Right atrium auricular region (tissue), 2 donors: ENCODE data around the gene DOCK4. TPM values are rescaled to one million over a fixed set of nuclear protein-coding genes. Genes with fewer than 3 reads are reported as not detected.

Experiments
- DNase-seq: peaks from one replicate; pipeline ENCODE4 v3.0.0-alpha.2; 2019; ENCODE audit warnings: low spot score
- H3K27ac ChIP-seq, 2 donors: fragments of 200-600 bp; sonication (generic); 1 replicate in 1 of 2; 2 replicates in 1 of 2; pipeline ENCODE4 v1.5.1; 2016 to 2019
- H3K27me3 ChIP-seq, 2 donors: fragments of 200-600 bp; sonication (generic); one replicate each; pipeline versions ENCODE4 v1.5.1 to v1.6.0; 2017 to 2019
- H3K36me3 ChIP-seq: fragments of 200-600 bp; sonication (generic); one replicate; pipeline ENCODE4 v1.5.1; 2016
- H3K4me1 ChIP-seq, 2 donors: fragments of 200-600 bp; sonication (generic); one replicate each; pipeline versions ENCODE4 v1.5.1 to v1.6.0; 2017 to 2019
- H3K4me3 ChIP-seq, 2 donors: fragments of 200-600 bp; sonication (generic); 1 replicate in 1 of 2; 2 replicates in 1 of 2; pipeline ENCODE4 v1.5.1; 2017 to 2019; ENCODE audit warnings: mild to moderate bottlenecking in 1 of 2, moderate library complexity in 1 of 2
- H3K9me3 ChIP-seq, 2 donors: fragments of 200-600 bp; sonication (generic); one replicate each; pipeline ENCODE4 v1.5.1; 2019
- CTCF ChIP-seq, 2 donors: fragments of 200-600 bp; sonication (generic); IDR thresholded peaks; one replicate each; pipeline ENCODE4 v1.5.1; 2019; ENCODE audit warnings: antibody characterized with exemption in 2 of 2
- total RNA-seq, 2 donors: library from RNA; depleted of rRNA; stranded (reverse); fragments of >200 nt; gene quantifications; one replicate each; pipeline ENCODE4 v1.1.0, GENCODE V29; 2016

DOCK4 gene
- total RNA-seq, 2 donors from 2014 or later: 12.3 to 17.8 TPM

- H3K4me3 ChIP-seq: no peak overlapping the region
- H3K9me3 ChIP-seq: no peaks in the 10 kb centered on the region
- no peak for DNase-seq
- no peaks in the 10 kb centered on the region for H3K36me3 ChIP-seq
- TF ChIP-seq CTCF (IDR thresholded peaks at IDR 0.05): no peak
- H3K4me1 ChIP-seq: no peaks in the 10 kb centered on the region
- no peak overlapping the region for H3K27ac ChIP-seq
- no peaks in the 10 kb centered on the region for H3K27me3 ChIP-seq
Measured at GRCh38 chr7:112056409-112056808, 149.8 kb downstream of the DOCK4 start.

- H3K27me3 ChIP-seq: no peaks in the 10 kb centered on the region
- no peak overlapping the region for H3K4me3 ChIP-seq
- H3K9me3 ChIP-seq: no peaks in the 10 kb centered on the region
- H3K36me3 ChIP-seq: no peaks in the 10 kb centered on the region
- no peak for TF ChIP-seq CTCF (IDR thresholded peaks at IDR 0.05)
- no peak for DNase-seq
- H3K4me1 ChIP-seq: peaks cover 0 to 12% of the 10 kb centered on the region in 2 donors
- H3K27ac ChIP-seq: no peak overlapping the region
Measured at GRCh38 chr7:112053737-112054069, 152.5 kb downstream of the DOCK4 start.

GRCh38 chr7:112052993-112053736, 153.0 kb downstream of the DOCK4 start:
- Histone ChIP-seq H3K36me3 (no peaks in the 10 kb centered on the region), H3K9me3 (no peaks in the 10 kb centered on the region), H3K27ac (no peak overlapping the region), H3K27me3 (no peaks in the 10 kb centered on the region), H3K4me3 (no peak overlapping the region), H3K4me1 (peaks cover 0 to 12% of the 10 kb centered on the region in 2 donors)
- no peak for TF ChIP-seq CTCF (IDR thresholded peaks at IDR 0.05)
- DNase-seq: no peak

GRCh38 chr7:112052498-112052897, 153.7 kb downstream of the DOCK4 start:
- Histone ChIP-seq H3K36me3 (no peaks in the 10 kb centered on the region), H3K27ac (no peak overlapping the region), H3K4me1 (peaks cover 0 to 12% of the 10 kb centered on the region in 2 donors), H3K27me3 (no peaks in the 10 kb centered on the region), H3K4me3 (no peak overlapping the region), H3K9me3 (peaks cover 0 to 4% of the 10 kb centered on the region in 2 donors)
- no peak for DNase-seq
- no peak for TF ChIP-seq CTCF (IDR thresholded peaks at IDR 0.05)

- no peak for TF ChIP-seq CTCF (IDR thresholded peaks at IDR 0.05)
- Histone ChIP-seq H3K27me3 (no peaks in the 10 kb centered on the region), H3K27ac (no peak overlapping the region), H3K36me3 (no peaks in the 10 kb centered on the region), H3K9me3 (peaks cover 0 to 5% of the 10 kb centered on the region in 2 donors), H3K4me1 (peaks cover 0 to 12% of the 10 kb centered on the region in 2 donors), H3K4me3 (no peak overlapping the region)
- no peak for DNase-seq
Measured at GRCh38 chr7:112050250-112050881, 155.8 kb downstream of the DOCK4 start.
